ENCODE results near the gene CTSD.

Gene CTSD

DNA sequence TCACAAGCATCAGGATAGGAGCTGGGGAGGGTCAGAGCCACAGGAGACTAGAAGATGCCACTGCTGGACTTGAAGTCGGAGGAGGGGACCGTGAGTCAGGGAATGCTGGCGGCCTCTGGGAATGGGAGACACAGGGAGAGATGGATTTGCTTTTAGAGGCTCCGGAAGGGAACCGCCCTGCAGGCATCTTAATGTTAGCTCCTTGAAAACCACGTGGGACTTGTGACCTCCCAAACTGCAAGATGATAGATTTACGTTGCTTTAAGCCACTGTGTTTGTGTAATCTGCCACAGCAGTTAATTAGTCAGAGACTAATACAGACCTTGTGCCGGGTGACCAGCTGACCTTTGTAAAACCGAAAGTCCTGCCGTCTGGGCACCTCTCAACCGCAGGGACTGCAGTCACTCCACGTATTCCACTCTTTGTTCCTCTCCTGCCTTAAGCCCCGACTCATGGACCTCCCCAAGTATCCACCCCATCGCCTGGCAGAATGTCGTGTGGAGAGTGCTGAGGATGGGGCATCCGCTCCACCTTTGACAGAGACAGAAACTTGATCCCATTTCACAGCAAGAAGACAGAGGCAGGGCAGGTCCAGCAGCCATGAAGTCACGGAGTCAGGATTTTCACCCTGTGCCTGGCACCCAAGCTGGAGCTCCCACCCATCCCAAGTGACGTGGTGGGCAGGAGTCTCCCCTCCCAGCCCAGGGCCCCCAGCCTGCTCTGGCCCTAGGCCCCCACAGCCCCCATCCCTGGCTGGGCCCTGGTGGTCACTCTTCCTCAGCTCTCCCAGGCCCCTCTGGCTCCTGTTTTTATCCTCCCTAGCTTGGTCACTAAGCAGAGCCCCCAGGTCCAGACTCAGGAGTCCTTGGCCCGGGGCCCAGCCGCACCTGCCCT is 19.4 kb upstream of the CTSD start:
- no peak for DNase-seq (ENCODE audit: low read depth, low spot score)

DNA sequence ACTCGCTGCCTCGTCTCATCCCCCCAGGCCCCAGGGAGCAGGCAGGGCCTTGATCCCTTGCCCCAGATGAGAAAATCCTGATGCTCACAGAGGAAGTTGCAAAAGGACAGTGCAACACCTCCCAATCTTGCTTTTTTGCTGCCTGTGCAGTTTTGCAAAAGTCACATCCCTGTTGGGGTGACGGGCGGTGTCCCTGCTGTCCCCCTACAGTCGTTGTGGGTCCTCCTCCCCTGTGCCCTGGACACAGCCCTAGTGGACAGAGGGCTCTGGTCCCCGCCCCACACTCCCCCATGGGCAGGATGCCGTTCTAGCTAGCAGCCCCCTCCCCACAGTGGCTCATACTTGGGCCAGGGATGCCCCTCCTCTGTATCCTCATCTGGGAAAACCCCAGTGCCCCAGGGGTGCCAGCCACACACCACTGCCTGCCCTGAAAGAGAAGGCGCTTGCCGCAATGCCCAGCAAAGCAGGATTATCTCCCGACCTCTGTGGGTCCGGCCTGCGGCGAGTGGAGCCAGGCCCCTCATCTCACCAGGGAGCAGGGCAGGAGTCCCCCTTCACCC is 18.4 kb upstream of the CTSD start:
- DNase-seq (ENCODE audit: low read depth, low spot score) = no peak

DNA sequence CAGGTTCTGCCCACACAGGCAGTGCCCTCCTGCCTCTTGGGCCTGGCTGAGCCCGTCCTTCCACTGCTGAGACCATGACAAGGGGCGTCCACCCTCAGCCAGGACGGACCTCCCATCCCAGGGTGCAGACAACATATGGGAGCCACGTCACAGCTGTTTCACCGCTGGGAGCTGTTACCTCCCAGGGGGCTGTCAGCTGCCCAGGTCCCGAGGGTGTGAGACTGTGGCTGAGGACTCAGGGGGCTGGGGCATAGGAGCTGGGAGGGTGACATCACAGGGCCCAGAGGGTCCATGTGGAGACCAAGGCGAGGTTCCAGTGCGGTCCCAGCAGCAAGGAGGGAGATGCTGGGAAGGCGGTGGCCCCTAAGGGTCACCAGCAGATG is 17.9 kb upstream of the CTSD start:
- DNase-seq (ENCODE audit: low read depth, low spot score) = no peak

DNA sequence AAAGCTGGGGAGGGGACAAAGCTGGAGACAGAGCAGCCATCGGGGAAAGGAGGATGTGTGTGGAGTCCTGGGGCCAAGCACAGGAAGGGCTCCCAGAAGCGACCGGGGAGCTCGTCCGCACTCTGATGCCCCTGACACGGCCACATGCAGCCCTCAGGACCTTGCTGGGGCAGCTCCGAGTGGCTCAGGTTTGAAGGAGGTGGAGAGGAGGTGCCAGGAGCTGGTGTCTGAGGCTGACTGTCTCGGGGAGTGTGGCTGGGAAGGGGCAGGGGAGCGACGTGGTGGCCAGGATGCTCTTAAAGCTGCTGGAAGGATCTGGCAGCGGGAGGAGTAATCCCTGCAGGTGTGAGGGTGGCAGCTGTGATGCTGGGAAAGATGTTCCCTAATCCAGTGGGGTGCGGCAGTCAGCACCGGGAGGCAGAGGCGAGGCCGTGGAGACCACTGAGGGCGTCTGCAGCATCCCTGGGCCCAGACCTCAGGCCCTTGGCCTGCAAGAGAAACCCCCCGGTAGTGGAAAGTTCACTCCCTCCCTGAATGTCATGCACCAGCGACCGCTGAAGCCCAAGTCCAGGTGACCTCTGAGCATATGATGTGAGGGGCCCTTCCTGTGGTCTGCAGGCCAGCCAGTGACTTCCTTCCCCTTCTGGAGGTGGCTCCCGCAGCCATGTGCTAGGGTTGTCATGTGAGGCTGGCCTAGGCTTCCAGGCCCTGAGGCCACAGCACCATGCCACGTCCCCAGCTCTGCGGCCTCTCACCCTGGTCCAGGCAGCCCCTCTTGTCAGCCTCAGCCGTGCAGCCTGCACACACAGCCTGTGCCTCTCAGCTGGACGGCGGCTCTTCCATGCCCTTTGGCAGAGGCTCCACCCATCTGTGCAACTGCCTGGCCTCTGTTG is 17.2 kb upstream of the CTSD start:
- DNase-seq (ENCODE audit: low read depth, low spot score) = no peak

DNA sequence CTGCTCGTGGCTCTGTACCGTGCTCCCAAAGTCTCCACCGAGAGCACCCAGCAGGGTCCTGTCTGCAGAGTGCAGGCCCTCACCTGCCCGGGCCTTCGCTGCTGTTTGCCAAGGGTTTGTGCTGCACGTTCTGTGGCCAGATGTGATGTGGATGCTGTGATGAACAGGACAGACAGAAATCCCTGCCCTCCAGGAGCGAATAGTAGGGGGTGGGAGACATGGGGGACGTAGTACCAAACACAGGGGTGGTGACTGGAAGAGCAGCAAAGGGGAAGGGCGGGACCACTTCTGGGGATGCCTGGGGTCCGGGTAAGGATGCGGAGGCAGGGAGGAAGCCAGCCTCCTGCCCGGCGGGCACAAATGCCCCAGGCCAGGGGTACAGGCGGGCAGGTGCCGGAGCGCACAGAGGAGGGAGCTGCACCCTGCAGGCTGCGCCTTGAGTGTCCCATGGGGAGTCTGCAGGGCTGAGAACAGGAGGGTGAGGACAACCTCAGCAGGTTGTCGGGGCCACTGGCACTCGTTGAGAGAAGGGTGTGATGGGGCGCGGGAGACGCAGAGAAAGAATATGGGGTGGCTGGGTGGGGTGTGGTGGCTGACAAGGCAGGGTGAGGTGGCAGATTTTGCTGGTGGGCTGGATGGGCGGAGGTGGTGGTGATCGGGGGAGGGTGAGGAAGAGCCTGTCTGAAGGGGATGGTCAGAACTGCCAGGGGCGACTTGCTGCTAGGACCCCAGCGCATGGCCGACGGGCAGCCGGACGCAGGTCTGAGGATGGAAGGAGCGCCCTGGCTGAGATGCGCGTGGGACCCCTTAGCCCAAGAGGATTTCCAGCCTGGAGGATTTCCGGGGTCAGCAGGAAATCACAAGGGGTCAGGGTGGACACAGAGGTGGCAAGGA is 16.3 kb upstream of the CTSD start:
- no peak for DNase-seq (ENCODE audit: low read depth, low spot score)

DNA sequence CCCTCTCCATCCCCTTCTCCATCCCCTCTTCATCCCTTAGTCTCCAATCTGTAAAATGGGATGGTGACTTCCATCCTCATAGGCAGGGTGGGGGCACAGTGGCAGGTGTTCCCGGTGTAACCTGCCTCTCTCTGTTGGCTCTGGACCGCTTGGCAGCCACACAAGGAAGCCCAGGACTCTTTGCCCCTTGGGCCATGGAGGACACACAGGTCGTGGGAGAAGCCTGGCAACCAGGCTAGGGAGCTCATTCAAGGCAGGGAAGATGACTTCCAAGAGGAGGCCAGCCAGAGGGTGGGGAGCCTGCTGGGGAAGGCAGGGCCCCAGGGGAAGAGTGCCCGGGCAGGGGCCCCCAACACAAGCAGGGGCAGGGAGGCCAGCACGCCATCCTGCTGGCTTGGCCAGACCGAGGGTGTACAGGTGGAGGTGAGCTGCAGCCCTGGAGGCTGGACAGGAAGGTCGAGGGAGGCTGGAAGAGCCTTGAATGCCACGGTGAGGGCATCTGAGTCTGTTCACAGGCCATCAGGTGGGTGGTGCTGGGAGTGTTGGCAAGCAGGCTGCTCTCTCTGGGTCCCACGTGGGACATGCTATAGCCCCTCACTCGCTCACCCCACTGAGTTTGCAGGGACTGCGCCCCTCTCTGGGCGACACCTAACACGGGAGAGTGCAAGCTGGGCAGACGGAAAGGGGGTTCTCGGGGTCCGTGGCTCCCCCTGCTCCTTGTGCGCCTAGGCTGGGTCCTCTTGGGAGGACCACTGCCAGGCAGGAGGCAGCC is 15.5 kb upstream of the CTSD start:
- no peak for DNase-seq (ENCODE audit: low read depth, low spot score)

DNA sequence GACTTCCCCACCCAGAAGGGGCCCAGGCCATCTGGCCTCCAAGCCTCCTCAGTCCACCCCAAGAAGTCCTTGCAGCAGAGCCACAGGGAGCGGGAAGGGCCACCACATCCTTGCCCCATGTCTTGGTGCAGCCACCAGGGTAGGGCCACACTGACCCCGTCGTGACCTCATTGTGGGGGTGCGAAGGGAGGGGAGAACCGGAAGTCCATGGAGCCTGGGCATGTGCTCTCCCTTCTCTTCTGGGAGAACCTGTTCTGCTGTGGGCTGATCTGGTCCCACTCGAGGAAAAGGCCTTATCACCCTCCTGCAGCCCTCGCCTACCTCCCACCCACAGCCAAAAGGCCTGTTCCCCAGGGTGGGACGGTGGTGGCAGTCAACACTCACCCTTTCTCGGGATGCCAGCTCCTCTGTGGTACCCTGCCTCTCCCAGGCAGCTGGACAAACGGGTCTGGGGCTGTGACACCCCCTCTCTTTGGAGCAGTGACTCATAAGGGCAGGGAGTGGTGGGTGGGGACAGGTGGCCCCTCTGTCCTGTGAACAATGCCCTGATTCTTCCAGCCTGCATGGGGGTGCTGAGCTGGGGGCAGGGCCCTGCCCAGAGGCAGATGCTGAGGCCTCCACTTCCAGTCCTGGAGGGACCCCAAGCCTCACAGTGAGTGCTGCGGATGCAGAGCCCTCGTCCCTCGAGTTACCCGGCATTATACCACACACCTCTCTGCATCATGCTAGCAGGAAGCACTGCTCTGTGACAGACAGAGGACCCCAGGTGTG is 14.6 kb upstream of the CTSD start:
- no peak for DNase-seq (ENCODE audit: low read depth, low spot score)

DNA sequence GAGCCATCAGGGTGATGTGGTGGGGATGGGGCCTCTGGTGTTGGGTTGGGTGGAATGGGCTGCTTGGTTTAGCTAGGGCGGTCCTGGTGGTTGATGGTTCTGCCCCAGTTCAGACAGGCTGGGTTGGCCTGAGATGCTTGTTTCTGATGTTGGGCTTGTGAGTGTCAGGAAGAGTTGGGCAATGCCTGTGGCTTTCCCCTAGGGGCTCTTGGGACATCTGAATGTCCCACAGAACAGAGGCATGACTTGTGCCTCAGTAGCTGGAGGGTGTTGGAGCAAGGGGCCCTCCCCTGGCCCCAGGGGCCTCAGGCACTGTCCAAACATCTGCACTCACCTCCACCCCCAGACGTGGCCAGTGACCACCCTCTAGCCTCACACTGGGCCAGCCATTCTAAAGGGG is 14.0 kb upstream of the CTSD start:
- no peak for DNase-seq (ENCODE audit: low read depth, low spot score)

DNA sequence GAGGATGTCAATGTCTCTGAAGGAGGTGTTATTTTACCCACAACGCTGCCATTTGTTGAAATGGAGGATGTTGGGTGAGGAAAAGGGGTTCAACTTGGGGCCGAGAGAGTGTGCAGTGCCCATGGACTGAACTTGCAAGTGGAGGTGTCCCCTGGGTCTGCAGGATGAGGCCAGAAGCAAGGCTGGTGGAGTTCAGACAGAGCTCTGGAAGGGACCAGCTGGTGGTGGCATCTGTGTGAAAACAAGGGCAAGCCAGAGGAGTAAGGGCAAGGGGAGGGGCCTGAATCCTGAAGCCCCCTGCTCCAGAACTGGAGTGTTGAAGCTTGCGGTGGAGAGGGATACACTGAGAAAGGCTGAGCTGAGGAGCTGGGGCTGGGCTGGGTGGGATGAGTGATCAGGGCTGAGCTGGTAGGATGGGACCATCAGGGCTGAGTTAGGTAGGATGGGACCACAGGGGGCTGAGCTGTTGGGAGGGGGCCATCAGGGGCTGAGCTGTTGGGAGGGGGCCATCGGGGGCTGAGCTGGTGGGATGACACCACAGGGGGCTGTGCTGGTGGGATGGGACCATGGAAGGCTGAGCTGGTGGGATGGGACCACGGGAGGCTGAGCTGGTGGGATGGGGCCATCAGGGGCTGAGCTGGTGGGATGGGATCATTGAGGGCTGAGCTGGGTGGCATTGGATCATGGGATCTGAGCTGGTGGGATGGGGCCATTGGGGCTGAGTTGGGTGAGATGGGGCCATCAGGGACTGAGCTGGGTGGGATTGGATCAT is 13.4 kb upstream of the CTSD start:
- no peak for DNase-seq (ENCODE audit: low read depth, low spot score)

DNA sequence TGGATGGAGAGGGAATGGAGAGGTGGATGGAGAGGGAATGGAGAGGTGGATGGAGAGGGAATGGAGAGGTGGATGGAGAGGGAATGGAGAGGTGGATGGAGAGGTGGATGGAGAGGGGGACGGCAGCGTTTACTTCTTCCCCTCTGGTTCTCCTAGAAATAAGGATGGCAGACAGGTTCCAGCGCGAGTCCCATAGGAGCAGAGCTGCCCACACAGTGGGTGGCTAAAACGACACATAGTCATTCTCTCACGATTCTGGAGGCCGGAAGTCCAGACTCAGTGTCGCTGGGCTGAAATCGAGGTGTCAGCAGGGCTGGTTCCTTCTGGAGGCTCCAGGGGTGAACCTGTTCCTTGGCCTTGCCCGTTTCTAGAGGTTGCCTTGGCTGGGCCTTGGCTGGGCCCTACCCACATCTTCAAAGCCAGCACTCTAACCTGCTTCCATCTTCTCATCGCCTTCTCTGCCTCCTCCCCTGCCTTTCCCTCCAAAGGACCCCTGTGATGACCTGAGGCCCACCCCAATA is 12.7 kb upstream of the CTSD start:
- DNase-seq (ENCODE audit: low read depth, low spot score) = no peak

DNA sequence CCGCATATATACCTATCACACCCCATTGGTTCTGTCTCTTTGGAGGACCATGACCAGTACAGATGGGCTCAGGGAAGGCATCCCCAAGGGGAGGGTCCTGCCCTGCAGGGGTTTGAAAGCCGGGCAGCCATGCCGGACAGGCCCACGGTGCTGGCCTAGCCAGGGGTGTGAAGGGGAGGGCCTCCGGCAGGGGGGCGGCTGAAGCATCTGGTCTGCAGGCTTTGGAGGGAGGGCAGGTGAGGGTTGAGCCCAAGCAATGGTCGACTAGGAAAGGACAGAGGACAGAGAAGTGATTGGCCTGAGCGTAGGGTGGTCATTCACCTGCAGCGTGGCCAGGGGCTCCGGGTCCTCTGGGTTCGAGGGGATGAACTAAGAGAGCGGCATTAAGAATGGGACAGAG is 11.2 kb upstream of the CTSD start:
- DNase-seq (ENCODE audit: low read depth, low spot score) = no peak

DNA sequence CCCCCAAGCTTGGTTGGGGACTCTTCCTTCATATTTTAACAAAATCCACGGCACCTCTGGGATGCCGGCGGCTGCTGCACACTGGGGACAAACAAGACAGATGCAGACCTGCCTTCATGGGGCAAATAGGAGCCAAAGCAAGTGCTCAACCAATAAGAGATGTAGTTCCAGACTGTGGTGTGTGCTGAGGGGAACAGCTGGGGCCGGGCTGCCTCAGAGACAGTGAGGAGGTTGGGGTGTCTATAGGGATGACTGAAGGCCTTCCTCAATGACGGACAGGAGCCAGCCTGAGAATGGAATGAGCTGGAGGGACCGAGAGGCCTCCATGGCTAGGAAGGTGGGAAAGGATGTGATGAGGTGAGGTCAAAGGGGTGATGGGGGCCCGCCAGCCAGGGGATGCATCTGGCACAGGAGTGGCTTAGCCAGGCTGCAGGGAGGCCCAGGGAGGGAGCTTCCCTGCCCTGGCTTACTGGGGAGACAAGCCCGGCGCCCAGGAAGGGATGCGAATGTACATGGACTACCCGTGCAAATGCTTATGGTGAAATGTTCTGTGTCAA is 10.3 kb upstream of the CTSD start:
- DNase-seq (ENCODE audit: low read depth, low spot score) = no peak

DNA sequence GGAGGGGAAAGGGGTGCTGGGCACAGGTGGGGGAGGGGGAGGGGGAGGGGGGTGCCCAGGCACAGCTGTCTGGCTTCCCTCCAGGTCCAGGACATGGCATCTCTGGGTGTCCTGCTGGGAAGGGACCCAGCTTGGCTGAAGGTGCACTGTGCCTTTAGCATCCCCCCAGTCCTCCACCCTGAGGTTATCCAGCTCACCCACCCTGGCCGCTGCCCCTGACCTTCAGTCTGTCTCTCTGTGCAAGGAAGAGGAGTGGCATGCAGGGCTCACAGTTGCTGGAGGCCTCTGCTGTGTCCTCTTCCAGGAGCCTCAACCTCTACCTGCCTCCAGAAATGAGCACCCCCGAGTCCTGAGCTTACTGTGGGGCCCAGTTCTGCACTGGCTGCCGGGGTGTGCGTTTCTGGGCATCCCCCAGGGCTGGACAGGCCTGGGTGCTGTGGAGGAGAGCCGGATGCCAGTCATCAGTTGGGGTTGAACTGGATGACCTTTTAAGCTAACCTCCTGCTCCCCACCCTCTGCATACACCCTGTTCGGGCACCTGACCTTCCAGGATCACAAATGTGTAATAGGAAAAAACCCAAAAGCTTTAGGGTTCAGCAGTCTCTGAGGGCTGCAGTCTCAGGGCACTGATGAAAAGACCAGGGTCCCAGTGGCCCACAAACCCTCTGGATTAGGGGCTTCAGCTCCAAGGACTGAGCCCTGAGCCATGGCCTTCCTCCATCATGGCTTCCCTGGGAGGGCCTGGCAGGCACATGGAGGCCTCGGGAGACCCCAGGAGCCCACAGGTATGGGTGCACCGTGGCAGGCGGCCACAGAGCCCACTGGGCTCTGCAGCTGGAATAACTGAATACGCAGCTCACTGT is 9.6 kb upstream of the CTSD start:
- no peak for DNase-seq (ENCODE audit: low read depth, low spot score)

DNA sequence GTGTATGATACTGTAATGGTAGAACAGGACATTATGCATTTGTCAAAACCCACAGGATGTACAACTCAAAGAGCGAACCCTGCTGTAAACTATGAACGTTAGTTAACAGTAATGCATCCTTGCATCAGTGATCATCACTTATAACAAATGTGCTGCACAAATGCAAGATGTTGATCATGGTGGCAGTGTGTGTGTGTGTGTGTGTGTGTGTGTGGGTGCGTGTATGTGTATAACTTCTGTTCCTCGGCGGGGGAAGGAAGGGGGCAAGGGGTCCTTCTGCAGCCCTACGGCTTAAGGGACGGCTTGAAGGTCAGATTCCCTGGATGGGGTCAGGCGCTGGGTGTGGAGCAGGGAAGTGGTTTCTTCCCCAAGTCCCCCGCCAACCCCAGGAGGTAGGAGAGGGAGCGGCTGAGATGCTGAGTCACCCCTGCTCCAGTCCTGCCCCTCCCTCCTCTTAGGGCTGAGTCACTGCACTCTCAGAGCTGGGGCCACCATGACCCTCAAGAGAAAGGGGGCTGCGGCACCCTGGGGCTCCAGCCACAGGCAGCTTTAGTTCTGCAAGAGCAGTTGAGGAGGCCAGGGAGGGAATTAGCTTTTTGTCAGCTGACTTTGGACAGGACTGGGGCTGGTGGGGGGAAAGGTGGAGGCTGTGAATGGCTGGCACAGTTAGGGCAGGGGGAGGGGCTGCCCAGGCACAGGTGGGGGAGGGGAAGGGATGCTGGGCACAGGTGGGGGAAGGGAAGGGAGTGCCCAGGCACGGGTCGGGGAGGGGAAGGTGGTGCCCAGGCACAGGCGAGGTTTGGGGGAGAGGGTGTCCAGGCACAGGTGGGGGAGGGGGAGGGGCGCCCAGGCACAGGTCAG is 8.8 kb upstream of the CTSD start:
- peak; percentile 92 for DNase-seq (ENCODE audit: low read depth, low spot score)

DNA sequence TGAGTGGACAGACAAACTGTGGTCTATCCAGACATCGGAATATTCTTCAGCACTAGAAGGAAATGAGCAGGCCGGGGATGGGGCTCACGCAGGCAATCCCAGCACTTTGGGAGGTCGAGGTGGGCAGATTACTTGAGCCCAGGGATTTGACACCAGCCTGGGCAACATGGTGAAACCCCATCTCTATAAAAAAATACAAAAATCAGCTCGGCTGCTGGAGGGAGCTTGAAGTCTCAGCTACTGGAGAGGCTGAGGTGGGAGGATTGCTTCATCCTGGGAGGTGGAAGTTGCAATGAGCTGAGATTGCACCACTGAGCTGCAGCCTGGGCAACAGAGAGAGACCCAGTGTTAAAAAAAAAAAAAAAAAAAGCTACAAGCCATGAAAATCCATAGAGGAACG is 8.0 kb upstream of the CTSD start:
- DNase-seq (ENCODE audit: low read depth, low spot score) = no peak

DNA sequence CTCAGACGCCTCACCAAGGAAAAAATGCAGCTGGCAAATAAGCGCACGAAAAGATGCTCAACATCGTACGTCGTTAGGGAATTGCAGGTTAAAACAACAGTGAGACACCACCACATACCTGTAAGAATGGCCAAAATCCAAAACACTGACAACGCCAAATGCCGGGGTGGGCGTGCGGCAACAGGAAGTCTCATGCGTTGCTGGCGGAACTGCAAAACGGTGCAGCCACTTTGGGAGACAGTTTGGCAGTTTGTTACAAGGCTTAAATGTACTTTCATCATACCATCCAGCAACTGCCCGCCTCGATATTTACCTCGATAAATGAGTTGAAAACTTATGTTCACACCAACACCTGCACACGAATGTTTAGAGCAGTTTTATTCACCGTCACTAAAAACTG is 7.5 kb upstream of the CTSD start:
- no peak for DNase-seq (ENCODE audit: low read depth, low spot score)

DNA sequence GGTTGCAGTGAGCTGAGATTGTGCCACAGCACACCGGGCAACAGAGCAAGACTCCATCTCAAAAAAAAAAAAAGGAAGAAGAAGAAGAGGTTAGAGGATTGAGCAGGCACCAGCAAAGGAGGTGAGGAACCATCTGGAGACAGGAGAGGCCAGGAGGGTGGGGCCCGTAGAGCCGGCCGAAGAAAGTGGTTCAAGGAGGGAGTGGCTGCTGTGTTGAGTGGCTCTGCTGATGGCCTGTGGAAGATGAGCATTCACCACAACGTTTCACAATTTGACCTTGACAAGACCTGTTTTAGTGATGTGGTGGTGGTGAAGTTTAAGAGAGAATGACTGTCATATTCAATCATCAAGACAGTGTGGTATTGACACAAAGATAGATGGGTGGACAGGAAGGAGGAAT is 6.8 kb upstream of the CTSD start:
- no peak for DNase-seq (ENCODE audit: low read depth, low spot score)
